Liver (tissue), 2 donors: ENCODE results near the gene ZNF770.

ENCODE experiments used
- CTCF ChIP-seq: fragments of 150-350 bp; IDR thresholded peaks from 2 replicates; pipeline ENCODE4 v1.5.1; 2017; ENCODE audit warnings: improper control_type of control experiment, low read depth, low read length; ENCODE audit not compliant: missing input control
- YY1 ChIP-seq: IDR thresholded peaks from 2 replicates; pipeline ENCODE4 v1.6.1; 2016; ENCODE audit warnings: antibody characterized with exemption, mild to moderate bottlenecking
- TF ChIP-seq, protein P1 (sequence below): IDR thresholded peaks from 2 replicates; pipeline ENCODE4 v1.6.1; 2016; ENCODE audit warnings: antibody characterized with exemption, mild to moderate bottlenecking
- donor health status: healthy.

DNA sequence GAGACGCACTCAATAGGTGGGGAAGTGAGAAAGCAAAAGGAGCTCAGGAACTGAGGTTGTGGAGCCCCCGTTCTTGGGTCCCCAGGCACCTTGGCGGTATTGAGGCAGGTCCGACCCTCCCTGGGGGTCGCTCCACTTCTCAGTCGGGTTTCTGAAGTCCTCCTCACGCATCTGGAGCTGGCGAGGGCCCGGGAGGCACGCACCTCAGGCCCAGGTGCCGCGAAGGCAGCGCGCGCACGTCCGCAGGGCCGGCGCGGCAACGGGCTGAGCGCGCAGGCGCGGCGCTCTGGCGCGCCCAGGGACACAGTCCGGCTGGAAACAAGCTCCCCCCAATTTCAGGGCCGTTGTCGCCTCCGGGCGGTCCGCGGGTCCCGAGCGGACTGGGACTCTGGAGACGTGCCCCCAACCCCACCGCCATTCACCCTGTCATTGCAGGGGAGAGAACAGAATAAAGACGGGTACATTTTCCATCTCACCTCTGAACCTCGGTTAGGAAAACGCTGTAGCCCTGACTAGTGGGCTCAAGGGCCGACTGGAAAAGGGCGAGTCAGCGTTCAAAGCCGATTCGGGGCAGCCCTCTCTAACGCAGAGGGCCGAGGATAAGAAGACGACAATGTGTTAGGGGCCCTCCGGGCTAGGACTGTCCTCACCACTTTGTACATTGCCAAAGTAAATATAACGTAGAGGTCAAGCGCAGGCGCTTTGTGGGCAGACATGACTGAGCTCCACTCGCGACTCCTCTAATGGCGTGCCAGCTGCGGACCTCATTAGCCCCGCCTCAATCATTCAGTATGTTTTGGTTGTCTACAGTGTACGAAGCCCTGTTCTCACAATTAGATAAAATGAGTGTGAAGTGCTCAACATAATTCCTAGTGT, at the start of gene ZNF770:
- TF ChIP-seq CTCF (no peak), YY1 (peak; percentile 96)
- TF ChIP-seq, protein P1, sequence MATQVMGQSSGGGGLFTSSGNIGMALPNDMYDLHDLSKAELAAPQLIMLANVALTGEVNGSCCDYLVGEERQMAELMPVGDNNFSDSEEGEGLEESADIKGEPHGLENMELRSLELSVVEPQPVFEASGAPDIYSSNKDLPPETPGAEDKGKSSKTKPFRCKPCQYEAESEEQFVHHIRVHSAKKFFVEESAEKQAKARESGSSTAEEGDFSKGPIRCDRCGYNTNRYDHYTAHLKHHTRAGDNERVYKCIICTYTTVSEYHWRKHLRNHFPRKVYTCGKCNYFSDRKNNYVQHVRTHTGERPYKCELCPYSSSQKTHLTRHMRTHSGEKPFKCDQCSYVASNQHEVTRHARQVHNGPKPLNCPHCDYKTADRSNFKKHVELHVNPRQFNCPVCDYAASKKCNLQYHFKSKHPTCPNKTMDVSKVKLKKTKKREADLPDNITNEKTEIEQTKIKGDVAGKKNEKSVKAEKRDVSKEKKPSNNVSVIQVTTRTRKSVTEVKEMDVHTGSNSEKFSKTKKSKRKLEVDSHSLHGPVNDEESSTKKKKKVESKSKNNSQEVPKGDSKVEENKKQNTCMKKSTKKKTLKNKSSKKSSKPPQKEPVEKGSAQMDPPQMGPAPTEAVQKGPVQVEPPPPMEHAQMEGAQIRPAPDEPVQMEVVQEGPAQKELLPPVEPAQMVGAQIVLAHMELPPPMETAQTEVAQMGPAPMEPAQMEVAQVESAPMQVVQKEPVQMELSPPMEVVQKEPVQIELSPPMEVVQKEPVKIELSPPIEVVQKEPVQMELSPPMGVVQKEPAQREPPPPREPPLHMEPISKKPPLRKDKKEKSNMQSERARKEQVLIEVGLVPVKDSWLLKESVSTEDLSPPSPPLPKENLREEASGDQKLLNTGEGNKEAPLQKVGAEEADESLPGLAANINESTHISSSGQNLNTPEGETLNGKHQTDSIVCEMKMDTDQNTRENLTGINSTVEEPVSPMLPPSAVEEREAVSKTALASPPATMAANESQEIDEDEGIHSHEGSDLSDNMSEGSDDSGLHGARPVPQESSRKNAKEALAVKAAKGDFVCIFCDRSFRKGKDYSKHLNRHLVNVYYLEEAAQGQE: peak; percentile 32
